ENCODE results near the gene LRRC63.

The LRRC63 gene

GRCh38 chr13:46173656-46174055 lies 38.1 kb upstream of the LRRC63 start:
- TF ChIP-seq CTCF (conservative IDR thresholded peaks at IDR 0.05), result no peak
- no peak overlapping the region for H3K27ac ChIP-seq

GRCh38 chr13:46176756-46177155 lies 35.0 kb upstream of the LRRC63 start:
- no peak for TF ChIP-seq CTCF (conservative IDR thresholded peaks at IDR 0.05)
- no peak overlapping the region for H3K27ac ChIP-seq

GRCh38 chr13:46178143-46178542 lies 33.6 kb upstream of the LRRC63 start:
- H3K27ac ChIP-seq, result no peak overlapping the region
- no peak for TF ChIP-seq CTCF (conservative IDR thresholded peaks at IDR 0.05)

GRCh38 chr13:46178821-46179220 lies 32.9 kb upstream of the LRRC63 start:
- H3K27ac ChIP-seq, result no peak overlapping the region
- no peak for TF ChIP-seq CTCF (conservative IDR thresholded peaks at IDR 0.05)

- no peak for TF ChIP-seq CTCF (conservative IDR thresholded peaks at IDR 0.05)
- peak overlapping the region; percentile 43; the same call in 1 of the 2 replicates for H3K27ac ChIP-seq
Measured at GRCh38 chr13:46179491-46179908, 32.2 kb upstream of the LRRC63 start.

GRCh38 chr13:46179969-46180763 lies 31.6 kb upstream of the LRRC63 start:
- H3K27ac ChIP-seq, result peak overlapping the region; percentile 43; the same call in 1 of the 2 replicates
- no peak for TF ChIP-seq CTCF (conservative IDR thresholded peaks at IDR 0.05)

GRCh38 chr13:46181377-46181839 lies 30.3 kb upstream of the LRRC63 start:
- no peak overlapping the region for H3K27ac ChIP-seq

More at GRCh38 chr13:46181377-46181839, 30.3 kb upstream of the LRRC63 start:
- no peak for TF ChIP-seq CTCF (conservative IDR thresholded peaks at IDR 0.05)

Measured in VCaP (cell line).